ENCODE measurements around the gene CELF3.
"Not testable (repeated sequence)": the region's sequence is repeated elsewhere in the genome, so short reads cannot be mapped to it uniquely, and the experiment has no call there.

The CELF3 gene

GRCh38 chr1:151681923-151682322 lies 34.7 kb downstream of the CELF3 start:
- H3K4me3 ChIP-seq (ENCODE audit: severe bottlenecking) = no peak overlapping the region
- H3K27me3 ChIP-seq (ENCODE audit: insufficient read depth, poor library complexity, severe bottlenecking) = no peaks in the 10 kb centered on the region
- no peak for TF ChIP-seq CTCF (IDR thresholded peaks at IDR 0.05; ENCODE audit: poor library complexity, severe bottlenecking)
- H3K4me1 ChIP-seq (ENCODE audit: insufficient read depth, poor library complexity, severe bottlenecking) = peaks cover 35% of the 10 kb centered on the region
- no peaks in the 10 kb centered on the region for H3K9me3 ChIP-seq (ENCODE audit: severe bottlenecking)
- peak overlapping the region; percentile 98 for H3K27ac ChIP-seq (ENCODE audit: poor library complexity, severe bottlenecking)
- ATAC-seq (ENCODE audit: low read depth) = no peak
- H3K36me3 ChIP-seq (ENCODE audit: low read depth) = peaks cover 31% of the 10 kb centered on the region
- no peak for DNase-seq (ENCODE audit: low spot score)

- no peaks in the 10 kb centered on the region for H3K9me3 ChIP-seq (ENCODE audit: severe bottlenecking)
- H3K36me3 ChIP-seq (ENCODE audit: low read depth) = peaks cover 31% of the 10 kb centered on the region
- peaks cover 35% of the 10 kb centered on the region for H3K4me1 ChIP-seq (ENCODE audit: insufficient read depth, poor library complexity, severe bottlenecking)
- DNase-seq (ENCODE audit: low spot score) (no peak), ATAC-seq (ENCODE audit: low read depth) (peak; percentile 100)
- no peak for TF ChIP-seq CTCF (IDR thresholded peaks at IDR 0.05; ENCODE audit: poor library complexity, severe bottlenecking)
- H3K27ac ChIP-seq (ENCODE audit: poor library complexity, severe bottlenecking) = peak overlapping the region; percentile 98
- H3K27me3 ChIP-seq (ENCODE audit: insufficient read depth, poor library complexity, severe bottlenecking) = no peaks in the 10 kb centered on the region
- no peak overlapping the region for H3K4me3 ChIP-seq (ENCODE audit: severe bottlenecking)
These were observed 35.8 kb downstream of the CELF3 start for GRCh38 chr1:151680826-151681225.

GRCh38 chr1:151680391-151680790 lies 36.2 kb downstream of the CELF3 start:
- H3K27me3 ChIP-seq (ENCODE audit: insufficient read depth, poor library complexity, severe bottlenecking) = no peaks in the 10 kb centered on the region
- peaks cover 35% of the 10 kb centered on the region for H3K4me1 ChIP-seq (ENCODE audit: insufficient read depth, poor library complexity, severe bottlenecking)
- H3K36me3 ChIP-seq (ENCODE audit: low read depth) = peaks cover 31% of the 10 kb centered on the region
- ATAC-seq (ENCODE audit: low read depth) (peak; percentile 78), DNase-seq (ENCODE audit: low spot score) (no peak)
- no peak for TF ChIP-seq CTCF (IDR thresholded peaks at IDR 0.05; ENCODE audit: poor library complexity, severe bottlenecking)
- H3K9me3 ChIP-seq (ENCODE audit: severe bottlenecking) = no peaks in the 10 kb centered on the region
- no peak overlapping the region for H3K4me3 ChIP-seq (ENCODE audit: severe bottlenecking)
- peak overlapping the region; percentile 98 for H3K27ac ChIP-seq (ENCODE audit: poor library complexity, severe bottlenecking)

GRCh38 chr1:151673407-151673806 lies 43.2 kb downstream of the CELF3 start:
- no peaks in the 10 kb centered on the region for H3K27me3 ChIP-seq (ENCODE audit: insufficient read depth, poor library complexity, severe bottlenecking)
- peaks cover 40% of the 10 kb centered on the region for H3K36me3 ChIP-seq (ENCODE audit: low read depth)
- ATAC-seq (ENCODE audit: low read depth) (no peak), DNase-seq (ENCODE audit: low spot score) (no peak)
- no peak for TF ChIP-seq CTCF (IDR thresholded peaks at IDR 0.05; ENCODE audit: poor library complexity, severe bottlenecking)
- H3K4me3 ChIP-seq (ENCODE audit: severe bottlenecking) = no peak overlapping the region
- no peaks in the 10 kb centered on the region for H3K4me1 ChIP-seq (ENCODE audit: insufficient read depth, poor library complexity, severe bottlenecking)
- H3K27ac ChIP-seq (ENCODE audit: poor library complexity, severe bottlenecking) = no peak overlapping the region
- H3K9me3 ChIP-seq (ENCODE audit: severe bottlenecking) = no peaks in the 10 kb centered on the region

GRCh38 chr1:151670036-151670675 lies 46.4 kb downstream of the CELF3 start:
- DNase-seq (ENCODE audit: low spot score); H3K27me3 ChIP-seq (ENCODE audit: insufficient read depth, poor library complexity, severe bottlenecking); ATAC-seq (ENCODE audit: low read depth); H3K4me1 ChIP-seq (ENCODE audit: insufficient read depth, poor library complexity, severe bottlenecking); H3K9me3 ChIP-seq (ENCODE audit: severe bottlenecking); H3K27ac ChIP-seq (ENCODE audit: poor library complexity, severe bottlenecking); H3K4me3 ChIP-seq (ENCODE audit: severe bottlenecking): not testable (repeated sequence)
- H3K36me3 ChIP-seq (ENCODE audit: low read depth) = peaks cover 46% of the 10 kb centered on the region
